Osteocyte (in vitro differentiated cells): ENCODE results near the gene CYP4F12. TPM values are rescaled to one million over a fixed set of nuclear protein-coding genes. Genes with fewer than 3 reads are reported as not detected.

ENCODE experiments used
- DNase-seq: peaks from one replicate; pipeline ENCODE4 v3.0.0; 2021; ENCODE audit warnings: mixed read lengths; ENCODE audit not compliant: unreplicated experiment; ENCODE audit errors: extremely low spot score
- H3K27ac Mint-ChIP-seq: one replicate; pipeline ENCODE4 v1.8.0; 2021; ENCODE audit warnings: mild to moderate bottlenecking, mixed read lengths; ENCODE audit not compliant: unreplicated experiment
- H3K27me3 Mint-ChIP-seq: one replicate; pipeline ENCODE4 v1.8.0; 2021; ENCODE audit warnings: mixed read lengths; ENCODE audit not compliant: unreplicated experiment
- H3K36me3 Mint-ChIP-seq: one replicate; pipeline ENCODE4 v1.8.0; 2021; ENCODE audit warnings: mixed read lengths; ENCODE audit not compliant: unreplicated experiment
- H3K4me1 Mint-ChIP-seq: one replicate; pipeline ENCODE4 v1.8.0; 2021; ENCODE audit warnings: mixed read lengths; ENCODE audit not compliant: unreplicated experiment
- H3K4me3 Mint-ChIP-seq: one replicate; pipeline ENCODE4 v1.8.0; 2021; ENCODE audit warnings: mild to moderate bottlenecking, moderate library complexity, mixed read lengths; ENCODE audit not compliant: unreplicated experiment
- H3K9me3 Mint-ChIP-seq: one replicate; pipeline ENCODE4 v1.8.0; 2021; ENCODE audit warnings: mixed read lengths; ENCODE audit not compliant: unreplicated experiment
- CTCF ChIP-seq: fragments of 200-600 bp; sonication (generic); IDR thresholded peaks from 2 replicates; pipeline ENCODE4 v1.5.0; 2021; ENCODE audit warnings: antibody characterized with exemption, mild to moderate bottlenecking, moderate library complexity
- total RNA-seq: library from RNA; stranded (reverse); gene quantifications from 2 replicates; pipeline ENCODE4 v1.2.1, GENCODE V29; 2021

The CYP4F12 gene
- total RNA-seq, 1 donor from 2014 or later = not detected

DNA sequence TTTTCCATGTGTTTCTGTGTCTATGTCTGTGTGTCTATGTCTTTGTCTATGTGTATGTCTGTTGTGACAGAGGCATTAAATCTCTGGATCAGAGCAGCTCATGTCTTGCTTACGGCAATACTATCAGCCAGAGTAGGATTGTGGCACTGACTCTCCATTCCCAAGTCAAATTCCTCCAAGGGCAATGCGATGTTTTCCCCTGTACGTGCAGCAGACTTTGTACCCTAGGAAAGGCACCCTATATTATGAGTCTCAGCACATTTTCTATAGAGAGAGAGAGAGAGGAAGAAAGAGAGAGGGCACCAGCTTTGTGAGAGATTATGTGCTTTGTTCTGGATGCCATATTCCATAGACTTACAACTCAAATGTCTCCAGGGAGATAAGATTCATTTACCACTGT, 21.1 kb upstream of the CYP4F12 start:
- TF ChIP-seq CTCF = no peak
- peaks cover 6% of the 10 kb centered on the region for H3K9me3 Mint-ChIP-seq
- no peaks in the 10 kb centered on the region for H3K4me1 Mint-ChIP-seq
- no peaks in the 10 kb centered on the region for H3K36me3 Mint-ChIP-seq
- H3K27ac Mint-ChIP-seq = no peak overlapping the region
- H3K27me3 Mint-ChIP-seq = no peaks in the 10 kb centered on the region
- no peak overlapping the region for H3K4me3 Mint-ChIP-seq
- DNase-seq = peak; percentile 5

- H3K4me1 Mint-ChIP-seq = no peaks in the 10 kb centered on the region
- no peak overlapping the region for H3K4me3 Mint-ChIP-seq
- H3K27me3 Mint-ChIP-seq = no peaks in the 10 kb centered on the region
- TF ChIP-seq CTCF = no peak
- H3K36me3 Mint-ChIP-seq = no peaks in the 10 kb centered on the region
- H3K9me3 Mint-ChIP-seq = peaks cover 6% of the 10 kb centered on the region
- no peak overlapping the region for H3K27ac Mint-ChIP-seq
- DNase-seq = peak; percentile 71
These were observed 20.2 kb upstream of the CYP4F12 start for GRCh38 chr19:15652559-15653278.

- no peak for TF ChIP-seq CTCF
- Mint-ChIP-seq H3K36me3 (no peaks in the 10 kb centered on the region), H3K4me1 (no peaks in the 10 kb centered on the region), H3K27me3 (no peaks in the 10 kb centered on the region), H3K27ac (no peak overlapping the region), H3K9me3 (peaks cover 12% of the 10 kb centered on the region), H3K4me3 (no peak overlapping the region)
- no peak for DNase-seq
These were observed 16.4 kb upstream of the CYP4F12 start for GRCh38 chr19:15656467-15656866.

- peak; percentile 30 for DNase-seq
- H3K36me3 Mint-ChIP-seq = no peaks in the 10 kb centered on the region
- no peak overlapping the region for H3K27ac Mint-ChIP-seq
- no peaks in the 10 kb centered on the region for H3K27me3 Mint-ChIP-seq
- H3K9me3 Mint-ChIP-seq = peaks cover 19% of the 10 kb centered on the region
- no peaks in the 10 kb centered on the region for H3K4me1 Mint-ChIP-seq
- H3K4me3 Mint-ChIP-seq = no peak overlapping the region
- no peak for TF ChIP-seq CTCF
These were observed 9.6 kb upstream of the CYP4F12 start for GRCh38 chr19:15663247-15663646.

GRCh38 chr19:15666186-15666585, 6.7 kb upstream of the CYP4F12 start:
- DNase-seq = peak; percentile 60
- peaks cover 15% of the 10 kb centered on the region for H3K9me3 Mint-ChIP-seq
- H3K4me3 Mint-ChIP-seq = no peak overlapping the region
- H3K27ac Mint-ChIP-seq = no peak overlapping the region
- no peaks in the 10 kb centered on the region for H3K4me1 Mint-ChIP-seq
- H3K36me3 Mint-ChIP-seq = no peaks in the 10 kb centered on the region
- no peak for TF ChIP-seq CTCF
- no peaks in the 10 kb centered on the region for H3K27me3 Mint-ChIP-seq
